HG03457 (cell line): Measurements from ENCODE around the gene SPRYD3.

Experiments used
- ATAC-seq: cut with Tn5 transposase; IDR thresholded peaks from one replicate; pipeline ENCODE4 v1.9.1; 2021; ENCODE audit warnings: moderate number of reproducible peaks; ENCODE audit not compliant: unreplicated experiment

The SPRYD3 gene

GRCh38 chr12:53064613-53065436 lies 14.4 kb downstream of the SPRYD3 start:
- no peak for ATAC-seq

- no peak for ATAC-seq
Observed at GRCh38 chr12:53063708-53064612, 15.2 kb downstream of the SPRYD3 start.

- ATAC-seq, result no peak
Observed at GRCh38 chr12:53062977-53063707, 16.0 kb downstream of the SPRYD3 start.

- no peak for ATAC-seq
Observed at GRCh38 chr12:53062011-53062961, 16.9 kb downstream of the SPRYD3 start.

GRCh38 chr12:53061404-53062010 lies 17.7 kb downstream of the SPRYD3 start:
- no peak for ATAC-seq

GRCh38 chr12:53060721-53061276 lies 18.4 kb downstream of the SPRYD3 start:
- no peak for ATAC-seq

- ATAC-seq, result no peak
Observed at GRCh38 chr12:53060064-53060720, 19.0 kb downstream of the SPRYD3 start.

GRCh38 chr12:53059434-53060063 lies 19.6 kb downstream of the SPRYD3 start:
- ATAC-seq, result no peak

GRCh38 chr12:53058674-53059433 lies 20.3 kb downstream of the SPRYD3 start:
- ATAC-seq, result no peak

GRCh38 chr12:53057816-53058500 lies 21.2 kb downstream of the SPRYD3 start:
- ATAC-seq, result no peak

- no peak for ATAC-seq
Observed at GRCh38 chr12:53056901-53057300, 22.3 kb downstream of the SPRYD3 start.

GRCh38 chr12:53056296-53056695 lies 22.9 kb downstream of the SPRYD3 start:
- no peak for ATAC-seq

GRCh38 chr12:53055471-53056266 lies 23.5 kb downstream of the SPRYD3 start:
- ATAC-seq, result no peak

- peak; percentile 82 for ATAC-seq
Observed at GRCh38 chr12:53054112-53054878, 24.9 kb downstream of the SPRYD3 start.
